ENCODE results near the gene SBNO1.
"Not testable (repeated sequence)": the region's sequence is repeated elsewhere in the genome, so short reads cannot be mapped to it uniquely, and the experiment has no call there.

SBNO1 gene

DNA sequence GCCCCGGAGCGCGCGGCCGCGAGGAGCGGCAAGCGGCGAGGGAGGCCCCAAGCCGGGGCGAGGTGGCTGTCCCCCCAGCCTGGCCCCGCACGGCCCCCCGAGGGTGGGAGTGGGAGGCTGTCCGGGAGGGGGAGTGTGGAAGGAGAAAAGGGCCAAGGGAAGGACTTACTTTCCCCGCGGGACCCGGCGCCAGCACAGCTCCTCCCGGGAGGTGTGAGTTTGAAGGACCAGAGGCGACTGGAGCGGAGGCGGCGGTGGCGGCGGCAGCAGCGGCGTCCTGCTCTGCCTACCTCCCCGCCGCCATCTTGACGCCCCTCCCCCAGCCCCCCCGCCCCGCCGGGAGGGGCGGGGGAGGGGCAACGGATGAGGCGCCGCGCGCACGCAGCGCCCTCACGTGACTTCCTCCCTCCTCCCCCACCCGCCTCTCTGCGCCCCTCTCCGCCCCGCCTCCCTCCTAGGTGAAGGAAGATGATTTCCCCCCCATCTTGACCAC, at the start of gene SBNO1:
TSS of gene SBNO1 (minus strand) at position 316 of the 493 bp plus-strand sequence. CDS start 14,406 bp downstream, outside the sequence.
- peak; percentile 87 for DNase-seq

GRCh38 chr12:123410041-123410412, 45.4 kb upstream of the SBNO1 start:
- no peak for DNase-seq

DNA sequence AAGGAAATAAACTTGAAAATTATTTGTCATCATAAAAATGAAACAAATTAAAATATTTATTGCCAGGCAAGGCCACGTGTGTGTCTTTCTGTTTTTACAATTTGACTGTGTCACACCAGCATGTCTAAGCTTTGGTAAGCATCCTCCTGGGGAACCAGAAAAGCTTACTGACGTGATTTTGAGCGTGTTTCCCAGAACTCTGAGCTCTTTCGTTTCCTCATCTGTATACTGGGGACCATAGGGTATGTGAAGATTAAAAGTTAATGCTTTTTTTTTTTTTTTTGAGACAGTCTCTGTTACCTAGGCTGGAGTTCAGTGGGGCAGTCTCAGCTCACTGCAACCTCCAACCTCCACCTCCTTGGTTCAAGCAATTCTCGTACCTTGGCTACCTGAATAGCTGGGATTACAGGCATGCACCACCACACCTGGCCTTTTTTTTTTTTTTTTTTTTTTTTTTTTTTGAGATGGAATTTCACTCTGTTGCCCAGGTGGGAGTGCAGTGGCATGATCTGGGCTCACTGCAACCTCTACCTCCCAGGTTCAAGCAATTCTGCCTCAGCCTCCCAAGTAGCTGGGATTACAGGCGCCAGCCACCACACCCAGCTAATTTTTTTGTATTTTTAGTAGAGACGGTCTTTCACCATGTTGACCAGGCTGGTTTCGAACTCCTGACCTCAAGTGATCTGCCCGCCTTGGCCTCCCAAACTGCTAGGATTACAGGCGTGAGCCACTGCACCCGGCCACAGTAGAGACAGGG, 44.8 kb upstream of the SBNO1 start:
- not testable (repeated sequence) for DNase-seq

GRCh38 chr12:123408619-123409018, 44.0 kb upstream of the SBNO1 start:
- DNase-seq = not testable (repeated sequence)

GRCh38 chr12:123407934-123408333, 43.3 kb upstream of the SBNO1 start:
- DNase-seq = not testable (repeated sequence)

- not testable (repeated sequence) for DNase-seq
These were observed 42.6 kb upstream of the SBNO1 start for GRCh38 chr12:123407269-123407668.

DNA sequence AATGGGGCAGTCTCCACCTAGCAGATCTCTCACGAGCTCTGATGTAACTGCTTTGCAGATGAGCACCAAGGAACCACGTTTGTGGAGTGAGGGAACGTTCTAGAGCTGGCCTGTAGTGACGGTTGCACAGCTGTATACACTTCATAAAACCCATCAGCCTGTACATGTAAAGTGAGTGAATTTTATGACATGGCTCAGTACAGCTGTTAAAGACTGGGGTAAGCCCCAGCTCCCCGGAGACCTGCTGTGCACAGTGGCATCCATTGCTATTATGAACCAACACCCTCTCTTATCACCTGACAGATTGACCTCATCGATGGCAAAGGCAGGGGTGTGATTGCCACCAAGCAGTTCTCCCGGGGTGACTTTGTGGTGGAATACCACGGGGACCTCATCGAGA, 39.9 kb upstream of the SBNO1 start:
- no peak for DNase-seq

DNA sequence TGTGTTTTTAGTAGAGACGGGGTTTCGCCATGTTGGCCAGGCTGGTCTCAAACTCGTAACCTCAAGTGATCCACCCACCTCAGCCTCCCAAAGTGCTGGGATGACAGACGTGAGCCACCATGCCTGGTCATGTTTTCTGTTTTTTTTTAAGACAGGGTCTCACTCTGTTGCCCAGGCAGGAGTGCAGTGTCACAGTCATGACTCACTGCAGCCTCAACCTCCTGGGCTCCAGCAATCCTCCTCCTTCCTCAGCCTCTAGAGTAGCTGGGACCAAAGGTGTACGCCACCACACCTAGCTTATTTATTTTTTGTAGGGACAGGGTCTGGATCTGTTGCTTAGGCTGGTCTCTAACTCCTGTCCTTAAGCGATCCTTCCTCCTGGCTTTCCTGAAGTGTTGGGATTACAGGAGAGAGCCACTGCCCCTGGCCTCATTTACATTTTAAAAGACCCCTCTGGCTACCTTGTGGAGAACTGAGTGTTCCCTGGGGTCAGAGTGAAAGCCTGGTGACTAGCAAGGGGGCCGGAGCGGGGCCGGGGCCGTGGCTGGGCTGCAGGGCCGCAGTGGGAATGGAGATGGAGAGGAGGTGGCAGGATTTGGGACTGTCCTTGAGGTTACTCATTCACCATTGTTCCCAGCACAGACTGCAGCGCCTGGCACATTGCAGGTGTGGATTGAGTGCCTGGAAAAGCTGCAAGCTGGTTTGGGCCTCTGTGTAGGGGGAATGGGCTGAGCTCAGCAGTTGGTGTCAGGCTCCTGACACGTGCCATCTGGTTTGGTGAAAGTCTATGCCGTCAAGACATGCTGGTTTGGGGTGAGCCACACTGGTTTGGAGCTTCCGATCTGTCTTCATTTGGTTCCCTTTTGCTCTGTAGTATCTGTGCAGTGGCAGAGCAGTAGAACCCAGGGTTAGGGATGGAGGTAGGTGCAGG, 37.4 kb upstream of the SBNO1 start:
- DNase-seq = no peak

DNA sequence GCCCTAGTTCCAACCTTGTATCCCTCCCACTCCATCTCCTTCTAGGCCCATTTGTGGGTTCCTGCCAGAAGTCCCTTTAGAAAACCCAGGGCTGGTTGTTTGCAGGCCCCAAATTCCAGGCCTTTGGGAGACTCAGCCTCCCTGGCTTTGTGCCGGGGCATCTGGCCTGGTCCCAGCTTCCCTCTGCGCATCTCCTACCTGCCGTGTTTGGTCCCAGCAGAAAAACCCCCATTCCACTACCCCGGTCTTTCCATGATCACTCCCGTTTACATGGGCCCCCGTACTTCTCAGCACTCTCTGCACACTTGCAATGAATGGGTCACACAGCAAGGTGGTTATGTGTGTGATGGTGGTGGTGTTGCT, 34.6 kb upstream of the SBNO1 start:
- DNase-seq = no peak

- no peak for DNase-seq
These were observed 34.1 kb upstream of the SBNO1 start for GRCh38 chr12:123398550-123399254.

DNA sequence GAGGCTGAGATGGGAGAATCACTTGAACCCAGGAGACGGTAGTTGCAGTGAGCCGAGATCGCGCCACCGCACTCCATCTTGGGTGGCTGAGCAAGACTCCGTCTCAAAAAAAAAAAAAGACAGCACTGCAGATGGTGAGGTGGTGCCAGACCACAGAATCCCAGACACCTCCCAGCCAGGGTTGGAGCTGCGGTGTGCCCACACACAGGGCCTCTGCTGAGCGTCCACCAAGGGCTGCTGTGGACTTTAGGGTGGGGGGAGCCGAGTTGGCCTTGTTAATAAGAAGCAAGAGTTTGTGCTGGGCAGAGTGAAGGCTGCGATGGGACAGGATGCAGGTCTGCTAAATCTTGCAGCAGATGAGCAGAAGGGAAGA, 33.5 kb upstream of the SBNO1 start:
- DNase-seq = no peak

DNA sequence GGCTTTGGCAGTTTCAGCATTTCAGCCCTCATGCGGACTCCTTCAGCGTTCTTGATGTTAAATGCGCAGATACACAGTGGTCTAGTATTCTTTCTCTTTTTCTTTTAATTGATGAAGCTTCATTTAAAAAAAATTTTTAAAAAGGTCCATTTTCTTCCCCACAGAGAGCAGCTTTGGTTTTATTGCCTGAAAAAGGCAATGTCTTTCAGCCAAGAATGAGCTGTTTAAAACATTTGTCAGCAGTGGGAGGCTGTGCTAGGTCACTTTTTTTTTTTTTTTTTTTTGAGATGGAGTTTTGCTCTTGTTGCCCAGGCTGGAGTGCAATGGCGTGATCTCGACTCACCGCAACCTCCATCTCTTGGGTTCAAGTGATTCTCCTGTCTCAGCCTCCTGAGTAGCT, 32.8 kb upstream of the SBNO1 start:
- DNase-seq = no peak

GRCh38 chr12:123396954-123397353, 32.3 kb upstream of the SBNO1 start:
- no peak for DNase-seq

- no peak for DNase-seq
These were observed 31.9 kb upstream of the SBNO1 start for GRCh38 chr12:123396543-123396942.

DNA sequence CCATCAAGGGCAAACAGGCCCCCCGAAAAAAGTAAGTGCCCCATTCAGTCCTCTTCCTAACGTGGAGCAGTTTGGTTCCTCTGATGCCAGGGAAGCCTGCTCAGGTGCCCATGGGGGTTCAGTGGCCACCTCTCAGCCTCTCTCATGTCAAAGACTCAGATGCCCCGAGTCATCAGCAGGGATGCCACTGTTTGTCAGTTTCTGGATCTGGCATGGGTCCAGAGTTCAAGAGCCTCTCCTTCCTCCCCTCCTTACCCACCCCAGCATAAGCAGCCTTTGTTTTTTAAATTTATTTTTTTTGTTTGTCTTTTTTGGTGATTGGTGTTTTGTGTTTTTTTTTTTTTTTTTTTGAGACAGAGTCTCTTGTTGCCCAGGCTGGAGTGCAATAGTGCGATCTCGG, 30.6 kb upstream of the SBNO1 start:
- DNase-seq = no peak

DNA sequence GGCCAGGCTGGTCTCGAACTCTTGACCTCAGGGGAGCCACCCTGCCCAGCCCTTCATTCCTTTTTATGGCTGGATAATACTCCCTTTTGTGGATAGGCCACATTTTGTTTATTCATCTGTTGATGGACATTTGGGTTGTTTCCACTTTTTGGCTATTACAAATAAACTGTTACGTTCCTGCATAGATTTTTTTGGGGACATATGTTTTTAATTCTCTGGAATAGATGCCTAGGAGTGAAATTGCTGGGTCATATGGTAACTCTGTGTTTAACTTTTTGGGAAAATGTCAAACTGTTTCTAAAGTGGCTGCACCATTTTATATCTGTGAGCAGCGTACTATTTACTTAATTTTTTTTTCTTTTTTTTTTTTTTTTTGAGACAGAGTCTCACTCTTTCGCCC, 29.1 kb upstream of the SBNO1 start:
- peak; percentile 26 for DNase-seq

- DNase-seq = no peak
These were observed 27.1 kb upstream of the SBNO1 start for GRCh38 chr12:123391546-123392343.

DNA sequence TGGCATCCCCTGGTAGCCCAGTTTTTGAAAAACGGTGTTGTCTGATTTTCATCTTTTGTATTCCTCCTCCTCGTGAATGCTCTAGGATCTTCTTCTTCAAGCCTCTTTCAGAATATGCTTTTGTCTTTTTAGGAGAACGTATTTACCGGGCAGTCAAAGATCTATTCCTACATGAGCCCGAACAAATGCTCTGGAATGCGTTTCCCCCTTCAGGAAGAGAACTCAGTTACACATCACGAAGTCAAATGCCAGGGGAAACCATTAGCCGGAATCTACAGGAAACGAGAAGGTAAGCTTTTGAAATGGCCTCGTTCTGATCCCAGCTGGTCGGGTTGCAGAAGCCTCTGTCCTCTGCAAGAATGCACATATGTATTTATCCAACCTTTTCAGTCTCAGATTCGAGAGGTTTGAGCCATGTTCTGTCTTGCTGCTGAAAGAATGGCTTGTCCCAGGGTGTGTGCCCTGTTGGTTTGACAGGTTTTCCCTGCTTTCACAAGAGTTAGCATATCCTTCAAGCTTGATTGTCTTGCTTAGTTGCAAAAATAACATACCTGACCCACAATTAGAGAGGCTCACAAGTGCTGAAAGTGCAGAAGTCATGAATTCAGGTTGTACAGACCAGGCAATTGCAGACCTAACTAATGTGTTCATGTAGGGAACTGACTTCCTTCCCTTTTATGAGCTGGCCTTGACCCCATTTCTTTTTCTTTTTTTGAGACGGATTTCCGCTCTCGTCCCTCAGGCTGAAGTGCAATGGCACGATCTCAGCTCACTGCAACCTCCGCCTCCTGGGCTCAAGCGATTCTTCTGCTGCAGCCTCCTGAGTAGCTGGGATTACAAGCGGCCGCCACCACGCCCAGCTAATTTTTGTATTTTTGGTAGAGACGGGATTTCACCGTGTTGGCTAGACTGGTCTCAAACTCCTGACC, 26.1 kb upstream of the SBNO1 start:
- peak; percentile 27 for DNase-seq

DNA sequence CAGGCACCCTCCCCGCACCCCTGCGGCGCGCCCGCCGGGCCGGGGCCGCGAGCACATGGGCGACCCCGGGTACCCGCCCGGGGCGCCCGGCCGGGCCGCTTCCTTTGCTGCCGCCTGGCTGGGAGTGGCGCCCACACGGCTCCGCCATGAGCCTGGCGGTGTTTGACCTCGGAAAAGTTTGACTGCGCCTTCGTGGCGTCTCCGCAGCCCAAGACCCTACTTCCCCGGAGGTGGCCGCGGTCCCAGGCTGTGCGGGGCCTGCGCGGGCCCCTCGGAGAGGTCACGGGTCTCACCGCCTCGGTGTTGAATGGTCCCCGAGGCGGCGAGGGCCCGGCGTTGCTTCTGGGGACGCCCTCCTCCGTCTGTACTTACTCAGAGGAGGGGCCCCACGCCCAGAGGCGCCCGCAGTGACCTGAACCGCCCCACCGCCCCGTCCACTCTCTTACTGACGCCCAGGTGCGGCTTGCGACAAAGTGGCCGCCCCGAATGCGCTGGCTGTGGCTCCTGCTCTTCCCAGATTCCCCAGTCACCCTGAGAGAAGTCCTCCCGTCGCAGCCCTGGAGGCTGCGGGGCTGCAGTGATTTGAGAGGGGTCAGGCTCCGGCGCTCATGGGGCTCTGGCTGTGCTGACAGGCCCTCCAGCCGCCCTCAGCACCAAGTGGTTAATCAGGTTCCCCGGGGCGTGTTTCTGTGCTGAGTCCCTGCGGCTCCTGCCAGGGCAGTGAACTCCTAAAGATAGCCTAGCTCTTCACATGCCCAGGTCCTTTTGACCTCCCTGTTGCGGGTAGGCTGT, 25.1 kb upstream of the SBNO1 start:
- DNase-seq = no peak

GRCh38 chr12:123388951-123389559, 24.4 kb upstream of the SBNO1 start:
- no peak for DNase-seq
